GM19240 (cell line): ENCODE measurements around the gene TMEM256.

ENCODE experiments used
- DNase-seq: peaks from one replicate; pipeline ENCODE4 v3.0.0; 2011; ENCODE audit warnings: low spot score; ENCODE audit not compliant: insufficient read length

The TMEM256 gene

DNA sequence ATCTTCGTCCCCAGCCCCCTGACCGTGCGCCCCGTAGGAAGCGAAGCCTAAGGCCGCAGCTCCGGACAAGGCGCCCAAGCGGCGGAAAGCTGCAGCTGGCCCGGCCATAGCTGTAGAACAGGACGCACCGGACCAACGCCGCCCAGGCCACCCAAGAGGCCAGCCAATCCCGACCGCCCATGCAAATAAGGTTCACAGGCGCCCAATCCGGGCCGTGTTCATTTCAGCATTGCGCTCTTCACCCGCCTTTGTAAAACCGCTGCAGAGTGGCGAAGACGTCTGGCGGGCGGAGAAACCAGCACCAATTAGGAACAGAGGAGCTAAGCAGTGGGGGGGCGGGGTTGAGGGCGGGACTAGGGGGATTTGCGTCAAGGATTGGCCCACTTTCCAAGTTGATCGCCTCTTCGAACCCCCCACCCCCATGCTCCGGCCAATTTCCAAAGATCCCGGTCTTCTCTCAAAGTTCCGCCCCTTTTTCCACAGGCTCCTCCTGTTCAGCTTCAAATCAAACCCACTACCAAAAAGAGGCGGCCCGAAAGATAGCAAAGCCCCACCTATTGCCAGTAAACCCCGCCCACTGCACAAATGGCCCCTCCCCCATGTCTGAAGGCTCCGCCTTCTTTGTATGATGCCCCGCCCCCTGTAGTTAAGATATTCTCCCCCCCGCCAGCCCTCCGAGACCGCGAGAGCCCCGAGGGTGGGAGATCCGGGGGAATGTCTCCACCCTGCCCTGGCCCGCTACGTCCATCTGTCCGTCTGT, at the start of gene TMEM256:
TMEM256 (minus strand) TSS at position 121 of the 760 bp plus-strand sequence; CDS start at position 108, 13 bp downstream.
- peak; percentile 98 for DNase-seq

DNA sequence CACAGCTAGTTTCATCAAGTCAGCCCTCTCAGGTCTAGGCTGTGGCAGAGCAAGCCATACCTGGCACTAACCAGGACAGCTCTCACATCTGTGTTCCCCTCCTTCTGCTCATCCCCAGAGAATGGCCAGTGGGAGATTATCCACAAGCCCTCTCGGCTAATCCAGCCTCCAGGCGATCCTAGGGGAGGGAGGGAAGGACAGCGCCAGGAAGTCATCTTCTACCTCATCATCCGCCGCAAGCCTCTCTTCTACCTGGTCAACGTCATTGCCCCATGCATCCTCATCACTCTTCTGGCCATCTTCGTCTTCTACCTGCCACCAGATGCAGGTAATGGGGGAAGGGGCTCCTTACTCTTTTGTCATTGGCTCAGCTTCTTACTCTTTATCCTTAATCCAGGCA, 44.6 kb upstream of the TMEM256 start:
- DNase-seq = no peak

DNA sequence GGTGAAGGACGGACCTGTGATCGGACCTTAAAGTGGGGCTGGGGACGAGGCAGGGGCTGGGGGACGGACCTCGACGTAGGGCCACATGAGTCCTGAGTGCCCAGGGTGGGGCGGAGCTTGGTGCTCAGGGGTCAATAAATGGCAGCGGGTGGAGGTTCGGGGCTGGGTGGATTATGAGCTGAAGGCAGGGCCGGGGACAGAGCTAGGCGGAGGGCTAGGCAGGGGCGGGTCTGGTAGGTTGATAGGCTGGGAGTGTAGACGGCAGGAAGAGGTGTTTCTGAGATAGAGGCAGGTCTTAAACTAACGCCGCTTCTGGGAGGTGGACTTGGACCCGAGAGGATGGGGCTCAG, 41.7 kb upstream of the TMEM256 start:
- DNase-seq = no peak

DNA sequence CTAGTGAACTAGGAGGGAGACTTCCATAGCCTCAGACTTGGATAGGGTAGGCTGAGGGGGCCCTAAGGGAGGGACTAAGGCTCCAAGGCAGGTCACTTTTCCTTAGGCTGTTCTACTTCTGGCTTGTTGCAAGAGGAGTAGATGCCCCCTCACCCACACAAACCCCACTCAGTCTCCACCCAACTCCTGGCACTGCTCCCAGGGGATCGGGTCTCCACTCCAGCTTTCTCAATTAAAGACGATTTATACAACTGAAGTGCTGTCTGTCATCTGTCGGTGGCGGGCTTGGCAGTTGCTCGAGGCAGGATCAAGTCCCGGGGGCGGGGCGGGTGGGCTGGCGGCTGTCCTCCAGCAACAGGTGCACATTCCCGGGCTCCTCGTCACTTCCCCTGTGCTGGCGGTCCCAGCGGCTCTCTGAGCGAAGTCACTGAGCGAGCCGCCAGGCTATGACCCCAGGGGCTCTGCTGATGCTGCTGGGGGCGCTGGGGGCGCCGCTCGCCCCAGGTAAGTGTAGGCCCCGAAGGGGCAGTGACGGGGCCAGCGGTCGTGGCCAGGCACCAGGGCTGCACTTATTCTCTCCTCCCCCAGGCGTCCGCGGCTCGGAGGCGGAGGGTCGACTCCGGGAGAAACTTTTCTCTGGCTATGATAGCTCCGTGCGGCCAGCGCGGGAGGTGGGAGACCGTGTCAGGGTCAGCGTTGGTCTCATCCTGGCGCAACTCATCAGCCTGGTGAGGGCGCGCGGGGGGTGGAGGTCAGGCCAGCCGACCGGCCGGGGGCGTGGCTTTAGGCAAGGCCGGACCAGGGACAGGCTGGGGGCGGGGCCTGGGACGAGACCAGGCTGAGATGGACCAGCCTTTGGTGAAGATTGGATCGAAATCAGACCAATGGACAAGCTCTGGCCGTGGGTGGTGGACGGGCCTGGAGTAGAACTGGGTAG, 41.1 kb upstream of the TMEM256 start, which contains the start of gene CHRNB1:
CHRNB1 (plus strand) TSS at position 380 of the 937 bp plus-strand sequence; CDS start at position 447, 67 bp downstream.
- DNase-seq = no peak

DNA sequence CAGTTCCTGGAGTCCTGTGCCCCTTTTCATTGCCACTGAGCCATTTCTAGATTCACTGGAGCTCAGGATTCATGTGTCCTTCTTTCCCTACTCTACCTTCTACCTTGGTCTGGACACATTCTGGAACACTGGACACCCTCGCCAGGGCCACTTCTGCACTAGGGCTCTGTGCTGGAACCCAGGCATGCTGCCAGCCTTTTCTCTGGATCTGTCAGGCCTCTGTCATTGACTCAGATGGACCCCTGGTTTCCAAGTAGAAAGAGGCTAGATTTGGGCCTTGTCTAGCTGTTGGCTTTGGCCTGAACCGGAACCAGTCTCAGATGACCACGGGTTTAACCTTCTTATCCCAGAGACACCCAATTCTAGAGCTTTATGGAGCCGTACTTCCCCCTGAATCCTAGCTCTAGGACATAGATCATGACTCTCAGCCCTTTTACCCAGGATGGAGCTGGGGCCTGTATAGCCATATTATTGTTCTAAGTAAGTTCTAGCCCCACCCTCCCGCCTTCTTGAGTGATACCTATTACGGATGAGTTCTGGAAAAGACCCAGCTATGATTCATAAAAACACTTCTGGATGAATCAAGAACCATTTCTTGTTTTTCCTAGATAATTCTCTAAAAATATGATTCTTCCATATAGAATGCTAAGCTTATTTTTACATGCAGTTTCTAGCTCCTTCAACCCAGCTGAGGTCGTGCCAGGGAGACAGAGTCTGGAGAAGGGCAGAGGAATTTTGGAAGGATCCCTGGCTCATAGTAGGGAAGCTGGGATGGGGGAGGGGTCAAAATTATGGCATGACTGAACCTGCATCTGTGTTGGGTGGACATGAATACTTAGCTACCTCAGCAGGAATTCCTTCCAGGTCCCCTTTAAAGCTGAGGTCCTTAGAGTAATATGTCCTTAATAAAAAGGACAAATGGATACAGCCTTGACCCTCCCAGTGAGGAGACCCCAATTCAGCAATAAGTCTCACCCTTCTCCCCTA, 39.9 kb upstream of the TMEM256 start:
- no peak for DNase-seq

DNA sequence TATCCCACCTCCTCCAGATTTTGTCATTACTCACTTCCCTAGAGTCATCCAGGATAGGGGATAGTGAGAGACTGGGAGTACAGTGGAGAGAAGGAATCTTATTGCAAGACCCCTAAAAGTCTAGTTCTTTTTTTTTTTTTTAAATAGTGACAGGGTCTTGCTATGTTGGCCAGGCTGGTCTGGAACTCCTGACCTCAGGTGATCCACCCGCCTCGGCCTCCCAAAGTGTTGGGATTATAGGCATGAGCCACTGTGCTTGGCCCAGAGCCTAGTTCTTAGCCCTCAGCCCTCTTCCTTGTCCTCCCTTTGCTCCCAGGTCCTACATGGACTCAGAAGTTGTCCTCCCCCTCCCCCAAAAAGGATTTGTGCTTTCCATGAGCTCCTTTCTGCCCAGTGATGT, 38.2 kb upstream of the TMEM256 start:
- no peak for DNase-seq

DNA sequence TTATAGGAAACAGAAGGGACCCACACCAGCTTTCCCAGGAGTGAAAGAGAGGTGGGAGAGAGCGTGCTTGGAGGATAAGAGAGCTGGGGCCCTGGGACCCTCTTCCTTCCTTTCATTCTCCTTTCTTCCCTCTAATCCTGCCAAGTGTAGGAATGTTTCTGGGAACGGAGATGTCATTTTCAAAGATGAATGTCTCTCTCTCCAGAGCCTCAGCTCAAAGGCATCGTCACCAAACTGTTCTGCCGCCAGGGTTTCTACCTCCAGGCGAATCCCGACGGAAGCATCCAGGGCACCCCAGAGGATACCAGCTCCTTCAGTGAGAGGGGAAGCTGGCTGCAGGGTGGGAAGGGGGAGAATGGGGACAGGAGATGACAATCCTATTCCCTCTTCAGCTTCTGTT, 37.4 kb upstream of the TMEM256 start:
- DNase-seq = no peak

DNA sequence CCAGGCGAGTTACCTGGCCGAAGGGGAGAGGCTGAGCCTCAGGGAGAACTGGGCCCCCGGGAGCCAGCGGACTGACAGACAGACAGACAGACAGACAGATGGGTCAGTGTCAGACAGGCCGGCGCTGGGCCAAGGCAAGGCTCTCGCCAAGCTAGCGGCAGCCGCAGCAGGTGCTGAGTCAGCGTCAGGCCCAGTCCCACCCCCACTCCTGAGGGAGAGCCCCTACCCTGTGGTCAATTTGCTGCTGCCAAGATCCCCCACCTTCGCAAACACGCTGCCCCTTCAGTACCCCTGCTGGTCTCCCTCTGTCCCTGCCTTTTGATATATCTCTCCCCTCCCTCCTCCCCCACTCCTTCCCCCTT, 36.9 kb upstream of the TMEM256 start:
- DNase-seq = no peak

DNA sequence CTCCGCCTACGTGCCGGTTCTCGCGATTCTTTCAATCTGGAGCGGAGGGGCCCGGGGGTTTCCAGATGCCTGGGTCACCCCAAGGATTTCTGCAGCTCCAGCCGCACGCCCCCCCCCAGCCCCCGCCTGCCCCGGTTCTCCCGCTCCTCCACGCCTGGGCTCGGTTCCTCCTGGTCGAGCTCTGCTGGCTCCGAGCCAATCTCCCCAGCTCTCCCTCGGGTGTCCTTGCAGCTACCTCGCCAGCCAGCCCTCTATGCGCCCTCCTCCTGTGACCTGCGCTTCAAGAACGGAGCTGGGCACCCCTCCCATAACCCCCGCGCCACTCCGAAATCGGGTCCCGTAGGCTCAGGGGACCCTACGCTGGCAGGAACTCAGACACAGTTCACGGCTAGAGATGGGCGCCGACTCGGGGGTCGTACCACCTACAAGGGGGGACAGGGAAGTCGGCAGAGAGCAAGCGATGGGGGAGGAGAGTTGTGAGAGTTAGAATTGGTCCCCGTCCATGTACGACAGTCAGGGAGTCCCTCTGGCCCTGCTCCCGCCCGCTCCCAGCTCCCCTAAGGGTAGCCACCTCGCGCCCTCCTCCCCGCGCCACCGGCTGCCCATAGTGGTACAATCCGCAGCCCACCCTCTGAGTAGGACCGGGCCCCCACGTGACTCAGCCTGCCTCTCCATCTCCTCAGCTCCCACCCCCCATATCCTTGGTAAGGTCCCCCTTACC, 36.4 kb upstream of the TMEM256 start:
- DNase-seq = no peak

DNA sequence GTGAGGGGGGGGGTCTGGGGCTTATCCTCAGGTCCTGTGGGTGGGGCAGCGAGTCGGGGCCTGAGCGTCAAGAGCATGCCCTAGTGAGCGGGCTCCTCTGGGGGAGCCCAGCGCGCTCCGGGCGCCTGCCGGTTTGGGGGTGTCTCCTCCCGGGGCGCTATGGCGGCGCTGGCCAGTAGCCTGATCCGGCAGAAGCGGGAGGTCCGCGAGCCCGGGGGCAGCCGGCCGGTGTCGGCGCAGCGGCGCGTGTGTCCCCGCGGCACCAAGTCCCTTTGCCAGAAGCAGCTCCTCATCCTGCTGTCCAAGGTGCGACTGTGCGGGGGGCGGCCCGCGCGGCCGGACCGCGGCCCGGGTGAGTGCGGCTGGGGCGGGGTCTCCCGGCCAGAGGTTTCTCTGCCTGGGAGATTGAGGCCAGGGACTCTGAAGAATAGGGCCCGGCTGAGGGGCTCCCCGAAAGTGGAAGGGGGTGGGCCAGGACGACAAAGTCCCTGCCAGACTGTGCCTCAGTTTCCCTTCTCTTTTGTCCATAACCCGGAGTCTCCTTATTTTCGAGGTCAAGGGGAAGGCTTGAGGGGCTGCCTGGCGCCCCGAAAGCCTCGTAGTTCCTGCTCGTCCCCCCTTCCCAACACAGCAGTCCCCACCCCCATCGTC, 35.7 kb upstream of the TMEM256 start, which contains the start of gene FGF11:
FGF11 (plus strand) TSS at position 51 of the 651 bp plus-strand sequence; CDS start at position 160, 109 bp downstream.
- DNase-seq = no peak

DNA sequence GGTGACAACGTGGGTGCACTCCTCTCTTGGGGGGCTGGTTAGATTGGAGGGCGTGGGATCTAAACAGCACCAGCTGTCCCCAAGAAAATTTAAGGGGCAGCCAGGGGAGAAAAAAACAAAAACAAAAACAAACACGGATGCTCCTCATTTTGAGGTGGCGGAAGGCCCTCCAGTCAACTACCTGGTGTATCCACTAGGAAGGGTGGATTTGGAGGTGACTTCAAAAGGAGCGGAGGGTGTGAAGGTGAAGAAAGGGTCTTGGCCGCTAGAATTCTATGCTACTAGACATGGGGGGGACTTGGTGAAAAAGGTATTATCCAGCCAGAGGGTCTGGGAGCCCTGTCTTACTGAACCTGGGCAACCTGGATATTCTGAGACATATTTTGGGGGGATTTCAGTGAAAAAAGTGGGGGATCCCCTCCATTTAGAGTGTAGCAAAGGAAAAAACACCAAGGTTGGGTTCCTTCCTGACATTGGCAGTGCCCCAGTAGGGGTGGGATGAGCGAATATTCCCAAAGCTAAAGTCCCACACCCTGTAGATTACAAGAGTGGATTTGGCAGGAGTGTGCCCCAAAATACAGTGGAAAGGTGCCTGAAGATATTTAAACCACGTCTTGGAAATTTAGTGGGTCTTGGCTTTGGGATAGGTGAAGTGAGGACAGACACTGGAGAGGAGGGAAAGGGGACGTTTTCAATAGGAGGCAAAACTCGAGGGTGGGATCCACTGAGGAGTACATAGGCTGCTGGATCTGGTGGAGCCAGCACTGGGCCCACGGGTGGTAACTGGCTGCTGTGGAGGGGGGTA, 35.0 kb upstream of the TMEM256 start:
- DNase-seq = no peak

DNA sequence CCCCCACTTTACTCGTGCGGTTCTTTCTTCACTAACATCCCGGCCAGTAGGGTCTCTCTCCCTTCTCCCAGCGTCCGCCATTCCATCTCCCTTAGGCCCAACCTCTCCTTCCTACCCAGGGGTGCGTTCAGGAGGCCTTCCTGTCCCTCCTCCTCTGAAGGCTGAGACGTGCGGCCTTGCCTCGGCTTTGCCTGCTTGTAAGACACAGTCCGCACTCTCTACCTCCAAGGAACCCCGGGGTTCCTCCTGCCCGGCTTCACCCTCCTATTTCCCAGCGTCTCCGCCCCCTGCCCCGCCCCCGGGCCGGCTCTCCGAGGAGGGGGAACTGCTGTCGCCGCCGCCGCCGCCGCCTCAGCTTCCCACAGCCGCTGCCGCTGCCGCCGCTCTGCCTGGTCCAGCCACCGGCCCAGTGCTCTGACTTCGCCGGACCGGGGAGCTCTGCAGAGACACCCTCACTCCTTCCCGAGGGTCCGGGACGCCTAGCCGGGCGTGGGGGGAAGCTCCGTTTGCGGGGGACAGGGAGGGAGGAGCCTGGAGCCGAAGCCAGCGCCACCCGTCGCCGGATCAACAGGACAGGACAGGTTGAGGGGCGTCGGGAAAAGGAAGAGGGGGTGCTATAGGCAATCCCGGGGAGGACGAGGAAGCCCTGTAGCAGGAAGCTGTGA, 34.2 kb upstream of the TMEM256 start:
- no peak for DNase-seq

DNA sequence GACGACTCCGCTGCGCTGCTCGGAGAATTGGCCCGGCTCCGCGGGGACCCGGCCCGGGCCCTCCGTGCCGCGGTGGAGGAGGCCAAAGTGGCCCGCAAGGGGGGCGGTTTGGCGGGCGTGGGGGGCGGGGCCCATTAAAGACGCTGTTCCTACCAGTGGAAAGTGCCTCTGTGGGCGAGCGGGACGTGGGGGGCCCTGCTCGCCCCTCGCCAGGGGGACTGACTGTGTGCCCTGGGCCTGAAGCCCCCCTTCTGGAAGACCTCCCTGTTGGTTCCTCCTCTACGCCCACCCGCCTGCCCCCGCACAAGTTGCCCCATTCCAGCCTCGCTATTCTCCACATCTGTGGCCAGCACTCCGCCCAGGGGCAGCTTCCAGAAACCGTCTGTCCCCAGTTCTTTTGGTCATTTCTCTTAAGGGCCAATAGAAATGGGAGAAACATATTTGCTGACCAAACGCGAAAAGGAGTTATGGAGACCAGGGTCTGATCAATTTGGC, 33.5 kb upstream of the TMEM256 start:
- no peak for DNase-seq

DNA sequence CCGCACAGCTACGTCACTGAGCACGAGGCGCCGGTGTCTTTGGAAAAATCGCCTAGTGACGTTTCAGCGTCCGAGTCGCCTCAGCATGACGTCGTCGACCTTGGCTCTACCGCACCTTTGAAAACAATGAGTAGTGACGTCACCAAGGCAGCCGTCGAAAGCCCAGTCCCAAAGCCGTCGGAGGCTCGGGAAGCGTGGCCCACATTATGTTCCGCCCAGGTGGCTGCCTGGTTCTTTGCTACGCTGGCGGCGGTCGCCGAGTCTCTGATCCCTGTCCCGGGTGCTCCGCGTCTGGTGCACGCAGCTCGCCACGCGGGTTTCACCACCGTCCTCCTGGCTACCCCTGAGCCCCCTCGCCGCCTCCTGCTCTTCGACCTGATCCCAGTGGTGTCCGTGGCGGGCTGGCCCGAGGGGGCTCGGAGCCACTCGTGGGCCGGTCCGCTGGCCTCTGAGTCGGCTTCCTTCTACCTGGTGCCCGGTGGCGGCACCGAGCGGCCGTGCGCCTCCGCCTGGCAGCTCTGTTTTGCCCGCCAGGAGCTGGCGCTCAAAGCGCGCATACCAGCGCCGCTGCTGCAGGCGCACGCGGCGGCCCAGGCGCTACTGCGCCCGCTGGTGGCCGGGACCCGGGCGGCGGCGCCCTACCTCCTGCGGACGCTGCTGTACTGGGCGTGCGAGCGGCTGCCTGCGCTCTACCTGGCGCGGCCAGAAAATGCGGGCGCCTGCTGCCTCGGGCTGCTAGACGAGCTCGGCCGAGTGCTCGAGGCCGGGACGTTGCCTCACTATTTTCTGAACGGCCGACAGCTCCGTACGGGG, 32.9 kb upstream of the TMEM256 start:
- DNase-seq = no peak

DNA sequence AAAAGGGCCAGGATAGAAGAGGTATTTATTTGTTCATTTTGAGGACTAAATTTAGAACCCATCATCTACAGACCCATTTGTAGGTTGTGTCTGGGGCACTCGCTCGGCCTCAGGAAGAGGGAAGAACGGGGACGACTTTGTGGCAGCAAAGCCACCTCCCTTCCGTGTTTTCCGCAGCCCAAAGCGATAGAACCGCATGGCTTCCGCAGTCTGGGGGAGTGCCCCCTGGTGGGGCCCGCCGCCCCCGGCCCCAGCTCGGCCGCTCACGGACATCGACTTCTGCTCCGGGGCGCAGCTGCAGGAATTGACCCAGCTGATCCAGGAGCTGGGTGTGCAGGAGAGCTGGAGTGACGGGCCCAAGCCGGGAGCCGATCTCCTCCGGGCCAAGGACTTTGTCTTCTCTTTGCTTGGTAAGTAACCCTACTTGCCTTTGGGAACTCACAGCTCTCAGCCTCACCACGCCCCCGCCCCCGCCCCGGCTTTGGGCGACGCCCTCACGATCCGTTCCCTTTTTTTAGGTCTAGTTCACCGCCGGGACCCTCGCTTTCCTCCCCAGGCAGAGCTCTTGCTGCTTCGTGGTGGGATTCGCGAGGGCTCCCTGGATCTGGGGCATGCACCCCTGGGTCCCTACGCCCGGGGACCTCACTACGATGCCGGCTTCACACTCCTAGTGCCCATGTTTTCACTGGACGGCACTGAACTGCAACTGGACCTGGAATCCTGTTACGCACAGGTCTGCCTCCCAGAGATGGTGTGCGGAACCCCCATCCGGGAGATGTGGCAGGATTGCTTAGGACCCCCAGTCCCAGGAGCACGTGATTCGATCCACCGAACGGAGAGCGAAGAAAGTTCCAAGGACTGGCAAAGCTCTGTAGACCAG, 32.0 kb upstream of the TMEM256 start:
- DNase-seq = no peak

DNA sequence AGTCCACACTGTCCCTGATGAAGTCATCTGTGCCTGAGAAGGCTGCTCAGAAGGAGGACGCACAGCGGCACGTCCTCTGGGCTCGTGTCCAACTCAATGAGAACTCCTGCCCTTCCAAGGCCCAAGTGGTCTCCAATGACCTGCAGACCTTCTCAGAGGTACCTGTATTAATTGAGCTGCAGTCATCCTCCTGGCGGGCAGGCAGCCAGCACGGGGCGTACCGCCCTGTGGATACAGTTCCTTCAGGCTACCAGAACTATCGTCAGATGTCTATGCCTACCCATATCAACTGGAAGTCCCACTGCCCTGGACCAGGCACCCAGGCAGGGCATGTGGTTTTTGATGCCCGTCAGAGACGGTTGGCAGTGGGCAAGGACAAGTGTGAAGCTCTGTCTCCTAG, 28.4 kb upstream of the TMEM256 start:
- DNase-seq = no peak

DNA sequence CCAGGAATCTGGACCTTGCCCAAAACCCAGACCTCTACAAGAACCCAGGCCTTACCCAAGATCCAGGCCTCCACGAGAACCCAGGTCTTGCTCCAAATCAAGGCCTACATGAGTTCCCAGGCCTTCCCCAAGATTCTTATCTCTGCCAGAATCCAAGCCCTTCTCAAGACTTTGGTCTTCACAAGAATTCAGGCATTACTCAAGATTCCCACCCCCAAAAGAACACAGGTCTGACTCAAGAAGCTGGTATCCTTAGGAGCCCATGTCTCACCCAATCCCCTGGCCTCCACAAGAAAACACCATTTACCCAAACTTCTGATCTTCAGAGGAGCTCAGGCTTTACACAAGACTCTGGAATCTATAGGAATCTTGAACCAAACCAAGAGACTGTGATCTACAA, 27.3 kb upstream of the TMEM256 start:
- DNase-seq = no peak
